Measurements from ENCODE around the gene SPAG17.

Gene SPAG17

GRCh38 chr1:118159569-118159968 is 25.5 kb downstream of the SPAG17 start:
- DNase-seq: no peak

DNA sequence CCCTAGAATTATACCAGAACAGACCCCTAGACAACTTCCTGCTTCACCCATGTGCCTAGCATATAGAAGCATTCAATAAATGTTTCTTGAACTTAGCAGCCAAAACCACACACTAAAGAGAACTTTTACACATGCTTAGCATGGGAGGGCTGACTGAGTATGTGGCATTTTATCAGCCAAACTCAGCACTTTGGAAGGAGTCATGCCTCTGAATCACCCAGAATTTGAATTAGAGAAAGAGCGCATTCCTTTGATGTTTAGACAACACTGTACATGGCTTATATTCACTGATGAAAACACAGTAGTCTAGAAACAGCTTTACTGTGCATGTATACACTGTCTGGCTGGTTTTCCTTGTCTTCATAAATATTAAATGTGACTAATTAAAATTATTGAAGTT is 26.1 kb downstream of the SPAG17 start:
- DNase-seq: no peak

DNA sequence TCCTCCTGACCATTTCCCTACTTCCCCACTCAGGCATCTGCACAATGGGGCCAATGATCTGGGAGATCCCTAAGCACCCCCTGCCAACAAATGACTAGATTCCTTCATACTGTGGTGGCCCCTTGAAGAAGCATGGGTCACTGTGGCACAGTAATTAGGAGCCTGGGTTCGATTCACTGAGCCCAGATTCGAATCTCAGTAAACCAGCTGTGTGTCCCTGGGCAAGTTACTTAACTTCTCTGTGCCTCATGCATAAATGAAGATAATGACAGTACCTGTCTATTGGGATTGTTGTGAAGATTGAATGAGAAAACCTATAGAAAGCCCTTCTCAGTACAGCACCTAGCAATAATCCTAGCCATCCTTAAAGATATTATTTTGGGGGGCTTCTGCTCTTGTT is 27.5 kb downstream of the SPAG17 start:
- DNase-seq: no peak

DNA sequence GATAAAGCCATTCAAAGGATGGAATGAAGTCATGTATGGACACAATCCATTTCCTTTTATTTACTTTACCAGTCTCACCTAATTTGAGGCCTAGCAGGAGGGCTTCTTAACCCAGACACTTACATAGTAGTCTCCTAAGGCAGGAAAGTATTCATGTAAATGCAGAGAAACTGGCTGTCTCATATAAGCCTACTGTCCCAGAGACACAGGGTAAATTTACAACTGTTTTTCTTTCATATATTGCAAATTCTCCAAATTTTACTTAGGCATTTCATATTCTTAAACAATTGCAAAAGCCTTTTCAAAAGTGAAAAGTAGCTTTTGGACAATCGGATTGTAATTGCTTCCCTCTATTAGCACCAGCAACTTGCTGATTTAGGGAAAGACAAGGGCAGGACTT is 29.9 kb downstream of the SPAG17 start:
- no peak for DNase-seq

GRCh38 chr1:118154220-118154619 is 30.8 kb downstream of the SPAG17 start:
- peak; percentile 37 for DNase-seq

- DNase-seq: peak; percentile 55
Measured at GRCh38 chr1:118151312-118151937, 33.6 kb downstream of the SPAG17 start.

GRCh38 chr1:118149799-118150198 is 35.2 kb downstream of the SPAG17 start:
- no peak for DNase-seq

DNA sequence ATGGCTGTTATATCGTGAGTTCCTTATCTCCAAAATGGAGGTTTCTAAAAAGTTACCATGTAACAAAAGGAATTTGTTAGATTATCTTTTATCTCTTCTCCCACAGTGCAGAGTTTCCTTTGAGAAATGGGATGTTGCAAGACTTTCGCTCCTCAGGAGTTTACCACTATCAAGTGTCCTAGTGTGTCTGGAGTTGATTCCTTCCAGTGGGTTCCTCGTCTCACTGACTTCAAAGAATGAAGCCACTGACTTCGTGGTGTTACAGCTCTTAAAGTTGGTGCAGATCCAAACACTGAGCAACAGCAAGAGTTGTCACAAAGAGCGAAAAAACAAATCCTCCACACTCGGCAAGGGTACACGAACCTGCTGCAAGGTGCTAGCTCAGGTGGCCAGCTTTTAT is 37.0 kb downstream of the SPAG17 start:
- DNase-seq: no peak

- no peak for DNase-seq
Measured at GRCh38 chr1:118147522-118147921, 37.5 kb downstream of the SPAG17 start.

DNA sequence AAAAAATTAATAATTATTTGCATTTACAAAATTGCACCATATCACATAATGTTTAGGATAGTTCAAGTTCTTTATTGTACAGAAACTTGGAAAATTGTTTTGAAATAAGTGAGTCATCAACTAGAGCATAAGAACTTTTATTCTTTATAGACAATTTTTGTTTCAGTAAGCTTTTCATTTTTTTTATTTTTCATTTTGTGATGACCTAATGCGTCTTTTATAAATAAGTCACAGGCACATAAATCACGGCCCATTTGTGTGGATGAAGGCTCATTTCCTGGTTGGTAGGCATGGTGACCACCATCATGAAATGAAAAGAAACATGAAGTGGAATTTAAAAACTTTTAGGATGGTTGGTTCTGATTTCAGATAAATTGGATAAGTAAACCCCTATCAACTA is 39.3 kb downstream of the SPAG17 start:
- DNase-seq: no peak

DNA sequence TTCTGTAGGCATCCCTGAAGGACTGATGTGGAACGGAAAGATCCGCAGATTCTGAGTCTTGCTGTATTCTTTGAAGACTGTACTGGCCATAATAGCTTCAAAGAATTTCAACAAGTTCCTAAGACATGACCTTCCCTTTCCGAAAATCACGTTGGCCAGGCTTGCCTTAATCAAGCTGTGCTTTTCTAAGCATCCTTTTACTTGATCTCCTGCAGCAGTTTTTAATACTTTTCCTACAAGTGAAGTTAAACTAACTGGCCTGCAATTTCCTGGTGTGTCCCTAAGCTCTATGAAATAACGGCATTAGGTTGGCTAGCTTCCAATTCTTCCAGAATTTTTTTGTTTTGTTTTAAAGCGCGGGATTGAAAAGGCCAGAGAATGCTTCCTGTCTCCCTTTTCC is 40.3 kb downstream of the SPAG17 start:
- DNase-seq: no peak

GRCh38 chr1:118143831-118144230 is 41.2 kb downstream of the SPAG17 start:
- no peak for DNase-seq

DNA sequence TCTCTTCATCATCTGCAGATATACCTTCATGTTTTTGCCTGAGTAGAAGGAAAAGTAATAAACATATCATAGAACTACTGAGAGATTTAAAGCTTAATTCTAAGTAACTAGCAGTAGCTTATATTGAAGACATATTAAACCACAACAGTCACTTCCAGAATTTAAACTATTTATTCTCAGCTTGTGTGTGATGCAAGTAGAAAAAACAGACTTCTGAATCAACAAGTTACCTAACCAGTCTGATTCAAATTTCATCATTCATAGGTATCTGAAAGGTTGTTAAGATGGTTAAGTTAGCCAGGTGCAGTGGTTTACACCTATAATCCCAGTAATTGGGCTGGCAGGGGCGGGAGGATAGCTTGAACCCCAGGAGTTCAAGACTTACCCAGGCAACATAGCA is 41.9 kb downstream of the SPAG17 start:
- DNase-seq: no peak

- no peak for DNase-seq
Measured at GRCh38 chr1:118142546-118142945, 42.5 kb downstream of the SPAG17 start.

DNA sequence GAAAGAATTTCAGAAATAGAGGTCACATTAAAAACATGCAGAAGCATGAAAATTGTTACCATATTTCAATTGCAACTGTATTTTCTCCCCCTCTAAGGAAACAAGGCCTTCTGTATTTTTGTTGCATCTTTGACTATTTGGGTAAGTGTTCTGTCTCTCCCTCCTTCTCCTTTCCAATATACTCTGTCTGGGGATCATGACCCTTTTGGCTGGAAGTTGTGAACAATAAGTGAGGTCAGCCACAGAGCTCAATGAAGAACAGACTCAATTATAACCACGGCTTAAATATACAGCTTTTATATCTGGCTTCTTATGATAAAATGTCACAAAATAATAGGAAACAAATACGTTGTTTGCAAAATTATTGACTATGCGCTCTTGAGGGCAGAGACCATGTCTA is 47.1 kb downstream of the SPAG17 start:
- no peak for DNase-seq

DNA sequence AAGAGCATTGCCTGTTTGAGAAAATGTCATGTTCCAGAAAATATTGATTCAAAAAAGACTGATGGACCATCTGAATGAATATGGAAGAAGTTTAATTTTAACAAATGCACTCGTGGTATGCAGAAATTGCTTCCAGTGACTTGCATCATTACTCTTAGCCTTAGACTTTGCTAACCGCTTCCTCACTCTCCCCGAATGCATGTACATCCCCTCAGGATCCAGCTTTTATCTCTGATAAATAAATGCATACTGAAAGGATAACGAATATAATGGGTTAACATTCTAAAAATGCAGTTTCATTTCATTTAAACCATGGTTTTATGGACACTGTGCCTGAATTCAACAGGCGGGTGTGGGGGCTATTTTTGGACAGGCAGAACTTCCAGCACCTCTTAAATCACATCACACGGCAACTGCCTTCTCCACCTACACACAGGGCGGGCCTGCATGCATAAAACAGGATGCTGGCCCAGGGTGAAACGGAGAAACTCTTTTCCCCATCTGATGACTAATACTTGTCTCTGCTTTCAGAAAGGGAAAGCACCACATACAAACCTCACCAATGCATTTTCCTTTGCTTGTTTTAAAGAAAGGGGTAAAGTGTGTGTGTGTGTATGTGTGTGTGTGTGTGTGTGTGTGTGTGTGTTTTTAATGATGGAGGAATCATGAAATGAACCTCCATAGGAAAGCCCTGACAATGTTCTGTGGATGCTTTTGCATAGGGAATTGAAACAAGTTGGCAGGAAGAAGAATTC is 48.7 kb downstream of the SPAG17 start:
- DNase-seq: no peak

- DNase-seq: no peak
Measured at GRCh38 chr1:118132000-118132399, 53.0 kb downstream of the SPAG17 start.

GRCh38 chr1:118128761-118129160 is 56.3 kb downstream of the SPAG17 start:
- no peak for DNase-seq

DNA sequence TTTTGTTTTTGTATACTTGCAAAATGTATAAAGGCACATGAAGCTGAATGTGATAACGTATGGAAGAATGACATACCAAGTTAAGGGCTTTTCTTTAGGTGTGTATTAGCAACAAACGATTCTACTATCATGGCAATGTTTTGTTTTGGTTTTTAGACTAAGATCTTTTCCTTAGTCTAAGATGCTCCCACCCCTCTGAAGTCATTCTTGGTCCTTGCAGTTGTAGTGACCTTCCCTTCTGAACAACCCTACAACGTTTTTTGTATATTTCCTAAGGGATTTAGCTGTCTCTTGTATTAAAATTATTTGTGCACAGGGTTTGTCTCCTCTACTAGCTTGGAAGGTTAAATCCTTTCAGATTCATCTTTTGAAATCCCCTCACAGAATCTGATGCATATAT is 61.0 kb downstream of the SPAG17 start:
- DNase-seq: no peak

- DNase-seq: no peak
Measured at GRCh38 chr1:118123116-118123839, 61.8 kb downstream of the SPAG17 start.

DNA sequence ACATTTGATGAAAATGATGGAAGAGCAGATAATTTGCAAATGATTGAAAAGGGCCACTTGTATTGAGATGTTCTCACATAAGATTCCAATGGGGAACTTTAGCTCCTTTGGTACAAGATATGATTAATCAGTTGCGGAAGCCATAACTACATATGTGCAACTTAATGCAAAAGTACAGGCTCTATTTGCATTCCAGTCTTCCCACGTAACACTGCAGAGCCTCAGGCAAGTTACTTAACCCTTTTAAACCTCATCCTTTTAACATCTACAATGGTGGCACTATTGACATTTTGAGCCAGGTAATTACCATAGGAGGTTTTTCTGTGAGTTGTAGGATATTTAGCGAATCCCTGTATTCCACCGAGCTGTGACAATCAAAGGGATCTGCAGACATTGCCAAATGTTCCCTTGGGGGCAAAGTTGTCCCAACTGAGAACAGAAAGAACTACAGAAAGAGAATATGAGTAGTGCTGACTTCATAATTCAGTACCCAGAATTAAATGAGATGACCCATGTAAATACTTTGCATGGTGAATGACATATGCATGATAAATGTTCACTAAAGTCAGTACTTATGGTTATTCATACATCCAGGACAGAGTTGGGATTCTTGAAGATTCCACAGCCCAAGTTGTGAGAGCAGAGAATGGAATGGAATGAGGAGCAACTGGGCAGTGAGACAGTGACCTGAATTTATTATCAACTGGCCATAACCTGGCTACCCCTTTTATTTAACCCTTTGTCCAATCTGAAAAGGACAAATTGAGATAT is 62.6 kb downstream of the SPAG17 start:
- DNase-seq: no peak

- DNase-seq: no peak
Measured at GRCh38 chr1:118118873-118119463, 66.1 kb downstream of the SPAG17 start.

DNA sequence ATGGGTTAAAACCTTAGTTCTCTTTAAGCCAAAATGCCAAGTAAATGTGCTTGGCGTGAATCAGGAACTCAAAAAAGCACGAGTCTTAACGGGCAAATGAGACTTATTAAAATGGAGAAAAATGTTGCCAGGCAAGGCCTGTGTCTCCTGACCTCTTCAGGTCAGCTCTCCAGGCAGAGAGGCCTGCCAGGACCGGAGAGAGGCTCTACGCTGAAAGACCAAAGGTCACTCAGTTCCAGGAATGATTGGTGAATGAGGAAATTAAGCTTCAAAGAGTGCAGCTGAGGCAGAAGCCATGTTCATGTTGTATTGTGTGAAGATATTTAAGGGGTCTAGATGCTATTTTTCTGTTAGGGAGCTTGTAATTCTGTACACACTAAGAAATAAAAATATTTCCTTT is 66.6 kb downstream of the SPAG17 start:
- no peak for DNase-seq

Data from NCI-H82 (cell line).